HepG2 (cell line): ENCODE results near the gene VPS26B. TPM values are rescaled to one million over a fixed set of nuclear protein-coding genes. Genes with fewer than 3 reads are reported as not detected.

Source experiments
- ASH2L ChIP-seq: fragments of 300-600, 200-600 bp; sonication (generic); IDR thresholded peaks from 2 replicates; pipeline ENCODE4 v1.7.0; 2017; ENCODE audit warnings: low read depth, mild to moderate bottlenecking, moderate library complexity, mixed read lengths, low read length; ENCODE audit not compliant: insufficient read length
- EEA1 ChIP-seq: sonication (generic); formaldehyde crosslinking; IDR thresholded peaks from 2 replicates; pipeline ENCODE4 v1.5.1; 2020; ENCODE audit warnings: mild to moderate bottlenecking, missing genetic modification reagents, borderline replicate concordance
- FOXK1 ChIP-seq: sonication (generic); formaldehyde crosslinking; IDR thresholded peaks from 2 replicates; pipeline ENCODE4 v1.4.0; 2020; ENCODE audit warnings: low read depth, missing genetic modification reagents, borderline replicate concordance
- HOXA5 ChIP-seq: sonication (generic); formaldehyde crosslinking; IDR thresholded peaks from 2 replicates; pipeline ENCODE4 v1.4.0; 2020; ENCODE audit warnings: missing genetic modification reagents
- KDM4B ChIP-seq: sonication (generic); formaldehyde crosslinking; IDR thresholded peaks from 2 replicates; pipeline ENCODE4 v1.4.0; 2020; ENCODE audit warnings: missing genetic modification reagents
- KLF16 ChIP-seq, 2 experiments: sonication (generic) in 1 of 2; formaldehyde crosslinking in 1 of 2; IDR thresholded peaks; 2 replicates each; pipeline versions ENCODE4 v1.6.1 to v1.8.0; 2016 to 2023; ENCODE audit warnings: missing genetic modification reagents in 2 of 2, missing compliant biosample characterization in 1 of 2
- KLF9 ChIP-seq: IDR thresholded peaks from 2 replicates; pipeline ENCODE4 v1.6.1; 2016; ENCODE audit warnings: low read depth
- NR2F6 ChIP-seq, 2 experiments: IDR thresholded peaks; 2 replicates each; pipeline ENCODE4 v1.6.1; 2016; ENCODE audit warnings: antibody characterized with exemption in 1 of 2, mild to moderate bottlenecking in 1 of 2
- RBAK ChIP-seq: sonication (generic); formaldehyde crosslinking; IDR thresholded peaks from 2 replicates; pipeline ENCODE4 v1.5.1; 2020; ENCODE audit warnings: mild to moderate bottlenecking, missing genetic modification reagents
- SIN3B ChIP-seq: fragments of 150-350 bp; IDR thresholded peaks from 2 replicates; pipeline ENCODE4 v1.6.1; 2014; ENCODE audit warnings: low read length
- SP1 ChIP-seq, 2 experiments: fragments of 450-650 bp in 1 of 2; sonication (generic) in 1 of 2; formaldehyde crosslinking in 1 of 2; IDR thresholded peaks; 2 replicates each; pipeline versions ENCODE4 v1.4.0 to v1.6.1; 2016 to 2020; ENCODE audit warnings: missing genetic modification reagents in 1 of 2
- SP4 ChIP-seq: sonication (generic); formaldehyde crosslinking; IDR thresholded peaks from 2 replicates; pipeline ENCODE4 v1.8.1; 2023; ENCODE audit warnings: mild to moderate bottlenecking, missing genetic modification reagents
- SRY ChIP-seq: sonication (generic); formaldehyde crosslinking; IDR thresholded peaks from 2 replicates; pipeline ENCODE4 v1.8.0; 2022; ENCODE audit warnings: mild to moderate bottlenecking, missing genetic modification reagents
- STAT6 ChIP-seq: sonication (generic); formaldehyde crosslinking; IDR thresholded peaks from 2 replicates; pipeline ENCODE4 v1.4.0; 2020; ENCODE audit warnings: missing genetic modification reagents, mild to moderate bottlenecking, borderline replicate concordance
- ZBTB43 ChIP-seq: sonication (generic); formaldehyde crosslinking; conservative IDR thresholded peaks from 2 replicates; pipeline ENCODE4 v1.4.0; 2020; ENCODE audit warnings: missing genetic modification reagents
- ZFYVE20 ChIP-seq: sonication (generic); formaldehyde crosslinking; IDR thresholded peaks from 2 replicates; pipeline ENCODE4 v1.8.0; 2023; ENCODE audit warnings: low read depth, mild to moderate bottlenecking, moderate library complexity, missing genetic modification reagents, borderline replicate concordance
- ZNF101 ChIP-seq: sonication (generic); formaldehyde crosslinking; IDR thresholded peaks from 2 replicates; pipeline ENCODE4 v1.4.0; 2020; ENCODE audit warnings: mild to moderate bottlenecking, low read depth, missing genetic modification reagents, borderline replicate concordance
- ZNF275 ChIP-seq: sonication (generic); formaldehyde crosslinking; IDR thresholded peaks from 2 replicates; pipeline ENCODE4 v1.8.0; 2022; ENCODE audit warnings: missing genetic modification reagents, mild to moderate bottlenecking, inconsistent platforms, borderline replicate concordance
- ZNF343 ChIP-seq: sonication (generic); formaldehyde crosslinking; IDR thresholded peaks from 2 replicates; pipeline ENCODE4 v1.4.0; 2020; ENCODE audit warnings: mild to moderate bottlenecking, missing genetic modification reagents
- ZNF549 ChIP-seq: sonication (generic); formaldehyde crosslinking; IDR thresholded peaks from 2 replicates; pipeline ENCODE4 v1.5.0; 2020; ENCODE audit warnings: missing genetic modification reagents
- ZNF558 ChIP-seq: sonication (generic); formaldehyde crosslinking; IDR thresholded peaks from 2 replicates; pipeline ENCODE4 v1.9.0; 2022; ENCODE audit warnings: mild to moderate bottlenecking, missing genetic modification reagents, borderline replicate concordance
- ZNF577 ChIP-seq: sonication (generic); formaldehyde crosslinking; IDR thresholded peaks from 2 replicates; pipeline ENCODE4 v1.4.0; 2020; ENCODE audit warnings: mild to moderate bottlenecking, low read depth, missing genetic modification reagents, borderline replicate concordance
- polyA plus RNA-seq, 8 experiments: library from polyadenylated mRNA; depleted of rRNA in 3 of 8; stranded (reverse) in 7 of 8; unstranded in 1 of 8; fragments of >200 nt; fragmentation: Illumina TruSeq in 4 of 8; extraction: Trizol in 4 of 8; gene quantifications; 2 replicates each; pipeline versions ENCODE4 v1.2.1 to v1.2.3, GENCODE V29; 2011 to 2016; ENCODE audit warnings: low read depth in 4 of 8, missing spikeins in 1 of 8, mixed read lengths in 1 of 8; ENCODE audit not compliant: insufficient read depth in 1 of 8
- total RNA-seq, 5 experiments: library from RNA; depleted of rRNA; stranded (reverse); fragments of >200 nt; fragmentation: Illumina TruSeq; extraction: Trizol; gene quantifications; 2 replicates each; pipeline ENCODE4 v1.2.3, GENCODE V29; 2016; ENCODE audit warnings: low read depth in 1 of 5
- TF ChIP-seq, protein P1 (sequence below): sonication (generic); formaldehyde crosslinking; IDR thresholded peaks from 2 replicates; pipeline ENCODE4 v1.4.0; 2020; ENCODE audit warnings: mild to moderate bottlenecking, missing genetic modification reagents

VPS26B gene
- total and polyA plus RNA-seq, 2 of the 13 experiments (the other 11 are each of a cell fraction or from before 2014, with no cell fraction given), result 20.2 to 23.2 TPM

DNA sequence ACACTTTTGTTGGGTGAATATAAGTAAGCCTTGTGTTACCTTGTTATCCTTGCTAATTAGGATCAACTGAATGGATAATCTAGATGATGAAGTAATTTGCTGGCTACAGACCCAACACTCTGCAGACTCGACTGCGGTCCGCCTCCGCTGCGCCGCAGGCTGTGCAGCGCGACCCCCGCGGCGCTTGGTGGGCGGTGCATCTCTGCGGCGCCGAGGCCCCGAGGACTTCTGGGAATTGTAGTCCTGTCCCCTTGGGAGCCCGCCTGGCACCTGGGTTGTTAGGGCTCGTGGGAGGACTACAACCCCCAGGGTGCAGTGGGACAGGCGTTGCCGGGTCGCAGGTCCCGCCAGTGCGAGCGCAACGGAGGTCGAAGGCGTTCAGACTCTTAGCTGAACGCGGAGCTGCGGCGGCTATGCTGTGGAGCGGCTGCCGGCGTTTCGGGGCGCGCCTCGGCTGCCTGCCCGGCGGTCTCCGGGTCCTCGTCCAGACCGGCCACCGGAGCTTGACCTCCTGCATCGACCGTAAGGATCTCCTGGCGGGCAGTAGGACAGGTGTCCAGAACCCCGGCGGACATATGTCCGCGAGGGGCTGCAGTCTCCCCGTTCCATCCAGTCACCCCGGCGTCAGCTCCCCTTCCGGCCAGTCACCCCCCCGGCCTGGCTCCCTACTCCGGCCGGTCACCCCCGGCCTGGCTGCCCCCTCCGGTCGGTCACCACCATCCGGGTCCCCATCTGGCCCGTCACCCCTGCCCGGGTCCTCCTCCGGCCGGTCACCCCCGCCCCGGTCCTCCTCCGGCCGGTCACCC lies 28.9 kb downstream of the VPS26B start, which contains the start of the genes ACAD8 and THYN1 (continued):
- TF ChIP-seq ZBTB43 (CRISPR knock-in tag) (no peak), SP1 (IDR thresholded peaks at IDR 0.05) (no peak), SP1 (CRISPR knock-in tag; IDR thresholded peaks at IDR 0.05) (peak; percentile 71), EEA1 (CRISPR knock-in tag) (no peak), FOXK1 (CRISPR knock-in tag) (peak; percentile 72; the same call in 1 of the 2 replicates), ZNF101 (CRISPR knock-in tag) (no peak), KDM4B (CRISPR knock-in tag) (no peak; the same call in 1 of the 2 replicates), SIN3B (no peak), RBAK (CRISPR knock-in tag) (no peak), ZNF549 (CRISPR knock-in tag) (no peak), STAT6 (CRISPR knock-in tag) (no peak), ZNF577 (CRISPR knock-in tag) (no peak), KLF9 (CRISPR knock-in tag) (no peak; the same call in 1 of the 2 replicates), NR2F6 (IDR thresholded peaks at IDR 0.05) (no peak), NR2F6 (CRISPR knock-in tag; IDR thresholded peaks at IDR 0.05) (peak; percentile 19; the same call in 1 of the 2 replicates), HOXA5 (peak; percentile 37; the same call in 1 of the 2 replicates), ZNF343 (no peak), ZNF558 (no peak; the same call in 1 of the 2 replicates), ZNF275 (CRISPR knock-in tag) (0 out of 2 replicates have a peak, but pooled peaks have one; percentile 47), SRY (CRISPR knock-in tag) (0 out of 2 replicates have a peak, but pooled peaks have one; percentile 23), KLF16 (CRISPR knock-in tag; IDR thresholded peaks at IDR 0.05) (peak in 1 of 2 experiments; percentile 77; a peak in 1 of 4 replicates), ASH2L (peak; percentile 90), SP4 (CRISPR knock-in tag) (peak; percentile 78; the same call in 1 of the 2 replicates), ZFYVE20 (CRISPR knock-in tag) (no peak)
- TF ChIP-seq, protein P1, sequence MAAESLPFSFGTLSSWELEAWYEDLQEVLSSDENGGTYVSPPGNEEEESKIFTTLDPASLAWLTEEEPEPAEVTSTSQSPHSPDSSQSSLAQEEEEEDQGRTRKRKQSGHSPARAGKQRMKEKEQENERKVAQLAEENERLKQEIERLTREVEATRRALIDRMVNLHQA, result no peak
